Activated CD8-positive, alpha-beta memory T cell treated with anti-CD3 and anti-CD28 coated beads for 4 hours (primary cell): ENCODE measurements around the gene PFN3.

Experiments
- DNase-seq, 2 donors: peaks; one replicate each; pipeline ENCODE4 v3.0.0-alpha.2; 2020; ENCODE audit warnings: low read depth in 2 of 2

Gene PFN3

DNA sequence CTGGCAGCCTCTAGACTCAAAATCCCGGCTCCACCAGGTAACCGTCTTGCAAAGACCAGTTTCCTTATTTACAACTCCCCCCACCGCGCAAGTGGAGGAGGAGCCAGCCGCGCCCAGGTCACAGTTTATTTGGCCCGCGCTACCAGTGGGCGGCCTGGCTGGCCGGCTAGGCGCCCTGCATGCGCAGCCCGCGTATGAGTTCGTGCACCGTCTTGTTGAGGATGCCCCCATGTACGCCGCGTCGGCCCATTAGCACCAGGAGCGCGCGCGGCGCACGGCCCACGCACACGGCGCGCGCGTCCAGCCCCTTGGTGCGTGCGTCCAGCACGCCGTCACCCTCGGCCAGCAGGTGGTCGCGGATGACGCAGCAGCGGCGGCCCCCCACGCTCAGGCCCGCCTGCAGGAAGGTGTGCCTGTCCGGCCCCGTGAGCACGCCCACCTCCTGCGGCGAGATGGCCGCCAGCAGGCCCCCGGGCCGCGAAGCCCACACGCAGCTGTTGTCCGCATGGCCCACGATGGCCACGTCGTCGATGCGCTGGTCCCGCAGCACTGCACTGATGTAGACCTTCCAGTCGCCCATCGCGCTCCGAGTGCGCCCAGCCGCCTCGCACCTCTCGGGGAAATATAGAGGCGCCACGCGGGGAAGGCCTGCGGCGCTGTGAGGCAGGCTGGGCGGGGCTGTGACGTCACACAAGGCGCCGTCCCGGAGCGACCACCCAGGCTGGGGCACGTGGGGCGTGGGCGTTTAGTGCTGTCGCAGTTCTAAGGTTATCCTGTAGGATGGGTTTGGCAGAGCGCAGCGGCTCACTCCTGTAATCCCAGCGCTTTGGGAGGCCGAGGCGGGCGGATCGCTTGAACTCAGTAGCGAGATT lies at the start of gene PFN3:
PFN3 (minus strand) TSS at position 665 of the 872 bp plus-strand sequence; CDS start at position 580, 85 bp downstream.
- DNase-seq: no peak

DNA sequence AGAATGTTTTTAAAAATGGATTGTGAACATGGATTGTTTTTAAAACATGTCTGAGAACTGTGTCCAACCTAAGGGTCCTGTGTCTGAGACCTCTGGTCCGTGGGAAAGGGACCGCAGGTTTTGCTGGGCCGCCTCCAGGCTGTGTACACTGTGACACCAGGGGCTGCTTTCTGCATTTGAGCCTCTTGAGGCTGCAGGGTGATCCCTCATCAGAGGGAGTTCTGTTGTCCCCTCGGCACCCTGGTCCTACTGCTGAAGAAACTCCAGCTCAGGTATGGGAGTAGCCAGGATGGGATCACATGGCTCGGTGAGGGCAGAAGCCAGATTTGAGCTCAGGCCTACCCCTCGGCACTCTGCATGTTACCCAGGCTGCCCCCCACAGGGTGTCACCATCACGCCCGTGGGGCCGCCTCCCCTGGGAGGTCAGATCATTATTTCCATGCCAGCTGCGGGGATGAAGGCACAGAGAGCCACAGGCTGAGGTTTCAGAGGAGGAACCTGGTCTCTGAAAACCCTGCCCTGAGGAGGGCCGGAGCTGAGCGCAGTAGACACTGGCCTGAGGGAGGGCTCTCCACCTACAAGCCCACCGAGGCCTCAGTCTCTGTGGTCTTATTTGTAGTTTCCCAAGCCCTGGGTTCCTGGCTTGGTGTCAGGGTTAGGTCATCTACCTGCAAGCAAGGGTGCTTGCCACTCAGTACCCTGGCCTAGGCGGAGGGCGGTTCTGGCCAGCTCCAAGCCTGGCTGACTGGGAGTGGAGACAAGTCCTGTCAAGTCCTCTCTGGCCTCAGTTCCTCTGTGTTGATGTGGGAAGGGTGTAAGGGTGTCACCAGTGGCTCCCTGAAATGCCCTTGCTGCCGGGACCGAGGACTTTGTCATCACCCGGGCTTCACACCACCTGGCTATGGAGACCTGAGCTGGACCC lies 48.9 kb upstream of the PFN3 start:
- DNase-seq: no peak

DNA sequence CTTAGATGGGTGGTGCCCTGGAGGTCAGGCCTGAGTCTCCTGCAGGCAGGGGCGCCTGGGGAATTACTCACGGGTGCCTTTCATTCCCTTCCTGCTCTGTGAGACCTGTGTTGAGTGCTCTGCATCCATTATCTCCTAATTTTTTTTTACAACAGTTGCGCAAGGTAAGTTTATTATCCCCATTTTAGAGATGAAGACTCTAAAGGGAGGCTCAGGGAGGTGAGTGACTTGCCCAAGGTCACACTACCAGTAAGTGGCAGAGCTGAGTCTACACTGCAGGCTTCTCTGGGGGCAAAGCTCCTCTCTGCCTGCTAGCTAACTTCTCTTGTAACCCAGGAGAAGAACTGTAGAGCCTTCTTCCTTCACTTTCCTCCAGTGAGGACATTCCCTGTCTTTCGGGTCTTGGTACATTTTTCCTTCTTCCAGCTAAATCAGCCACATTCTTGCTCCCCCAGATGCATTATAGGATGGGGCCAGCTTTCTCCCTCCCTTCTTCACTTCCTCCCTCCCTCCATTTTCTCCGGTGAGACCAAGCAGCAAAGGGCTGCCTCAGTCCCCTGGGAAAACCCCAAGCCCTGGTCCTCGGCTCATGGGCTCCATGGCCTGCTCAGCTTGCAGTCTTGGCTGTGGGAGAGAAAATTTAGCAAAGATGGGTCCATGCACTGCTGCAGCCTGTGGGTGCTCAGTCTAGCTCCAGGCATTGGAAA lies 47.9 kb upstream of the PFN3 start:
- no peak for DNase-seq

GRCh38 chr5:177447611-177448243 lies 47.3 kb upstream of the PFN3 start:
- no peak for DNase-seq

- peak; percentile 31 to 45 for DNase-seq
Measured at GRCh38 chr5:177447066-177447610, 46.7 kb upstream of the PFN3 start.

DNA sequence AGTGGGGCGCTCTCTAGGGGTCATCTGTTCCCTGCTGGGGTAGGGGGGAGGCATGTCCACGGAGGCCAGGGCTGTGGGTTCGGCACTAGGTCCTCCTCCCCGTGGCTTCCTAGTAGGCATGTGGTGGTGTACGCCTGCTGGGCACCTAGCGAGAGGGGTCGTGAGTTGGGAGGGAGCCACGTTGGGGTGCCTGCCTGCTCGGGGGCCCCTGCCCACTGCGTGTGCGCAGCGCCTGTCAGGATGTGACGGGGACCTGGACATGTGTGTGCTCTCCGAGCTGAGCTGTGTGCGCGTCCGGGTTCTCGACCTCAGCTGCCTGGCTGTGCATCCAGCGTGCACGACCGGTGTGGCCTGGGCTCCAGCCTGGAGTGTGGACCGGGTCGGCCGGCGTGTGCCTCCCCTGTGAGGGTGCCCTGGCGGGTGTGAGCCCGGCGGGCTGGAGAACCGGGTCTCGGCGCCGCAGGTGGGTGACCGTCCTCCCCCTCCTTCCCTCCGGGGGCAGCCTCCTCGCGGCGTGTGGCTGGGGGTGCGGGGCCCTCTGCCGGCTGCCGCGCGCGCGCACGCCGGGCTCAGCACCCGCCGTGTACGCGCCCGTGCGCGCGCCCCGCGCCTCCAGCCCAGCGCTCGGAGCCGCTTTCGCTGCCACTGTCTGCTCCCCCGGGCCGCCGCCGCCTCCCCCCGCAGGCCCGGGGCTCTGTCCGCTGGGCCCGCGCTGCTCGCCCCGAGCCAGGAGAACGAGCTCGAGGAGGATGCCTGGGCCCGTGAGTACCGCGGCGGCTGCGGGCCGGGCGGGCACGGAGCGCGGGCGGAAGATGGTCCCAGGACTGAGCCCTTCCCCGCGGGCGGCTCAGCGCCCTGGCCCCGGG lies 46.0 kb upstream of the PFN3 start, which contains the start of gene PRR7:
PRR7 (plus strand) TSS at position 615 of the 866 bp plus-strand sequence. CDS start 8,254 bp downstream, outside the sequence.
- DNase-seq: peak; percentile 50 to 51

DNA sequence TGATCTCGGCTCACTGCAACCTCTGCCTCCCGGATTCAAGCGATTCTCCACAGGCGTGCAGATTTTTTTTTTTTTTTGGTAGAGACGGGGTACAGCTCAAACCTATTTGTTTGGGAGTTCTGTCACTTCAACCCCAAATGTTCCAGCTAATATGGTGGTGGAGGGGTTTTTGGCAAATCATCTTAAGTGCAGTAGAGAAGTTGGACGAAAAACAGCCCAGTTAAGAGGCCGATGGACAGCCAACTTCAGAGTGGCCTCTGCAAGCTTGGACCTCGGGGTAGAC lies 45.4 kb upstream of the PFN3 start:
- DNase-seq: no peak

DNA sequence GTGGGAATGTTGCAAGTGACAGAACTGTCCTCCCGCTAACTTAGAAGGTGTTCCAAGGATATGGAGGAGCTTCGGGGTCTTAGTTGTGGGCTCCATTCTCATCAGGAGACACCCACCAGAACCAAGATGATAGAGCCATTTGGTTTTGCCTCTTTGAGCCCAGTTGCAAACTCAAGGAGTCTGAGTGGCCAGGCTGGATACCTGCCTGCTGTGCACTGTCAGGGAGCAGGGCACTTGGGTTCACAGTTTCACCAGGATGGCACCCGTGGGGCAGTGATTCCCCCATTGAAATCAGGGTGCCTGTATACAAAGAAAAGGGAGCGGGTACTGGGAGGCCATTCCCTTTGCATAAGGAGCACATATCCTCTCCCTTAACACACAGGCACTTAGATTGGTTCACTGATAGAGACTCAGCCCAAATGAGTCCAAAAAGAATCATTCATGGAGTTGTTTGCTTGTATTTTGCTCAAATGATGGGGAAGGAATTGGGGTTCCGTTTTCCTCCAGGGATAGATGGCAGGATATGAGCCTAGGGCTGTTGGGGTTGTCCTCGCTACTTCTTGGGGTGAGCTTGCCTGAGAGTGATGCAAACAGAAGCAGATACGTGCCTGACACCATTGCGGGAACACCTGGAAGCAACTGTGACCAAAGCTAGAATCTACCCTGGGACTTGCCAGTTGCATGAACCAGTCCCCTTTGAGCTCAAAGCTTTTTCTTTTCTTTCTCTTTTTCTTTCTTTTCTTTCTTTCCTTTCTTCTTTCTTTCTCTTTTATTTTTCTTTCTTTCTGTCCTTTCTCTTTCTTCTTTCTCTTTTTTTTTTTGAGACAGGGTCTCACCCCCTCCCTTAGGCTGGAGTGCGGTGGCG lies 44.8 kb upstream of the PFN3 start:
- DNase-seq: no peak

DNA sequence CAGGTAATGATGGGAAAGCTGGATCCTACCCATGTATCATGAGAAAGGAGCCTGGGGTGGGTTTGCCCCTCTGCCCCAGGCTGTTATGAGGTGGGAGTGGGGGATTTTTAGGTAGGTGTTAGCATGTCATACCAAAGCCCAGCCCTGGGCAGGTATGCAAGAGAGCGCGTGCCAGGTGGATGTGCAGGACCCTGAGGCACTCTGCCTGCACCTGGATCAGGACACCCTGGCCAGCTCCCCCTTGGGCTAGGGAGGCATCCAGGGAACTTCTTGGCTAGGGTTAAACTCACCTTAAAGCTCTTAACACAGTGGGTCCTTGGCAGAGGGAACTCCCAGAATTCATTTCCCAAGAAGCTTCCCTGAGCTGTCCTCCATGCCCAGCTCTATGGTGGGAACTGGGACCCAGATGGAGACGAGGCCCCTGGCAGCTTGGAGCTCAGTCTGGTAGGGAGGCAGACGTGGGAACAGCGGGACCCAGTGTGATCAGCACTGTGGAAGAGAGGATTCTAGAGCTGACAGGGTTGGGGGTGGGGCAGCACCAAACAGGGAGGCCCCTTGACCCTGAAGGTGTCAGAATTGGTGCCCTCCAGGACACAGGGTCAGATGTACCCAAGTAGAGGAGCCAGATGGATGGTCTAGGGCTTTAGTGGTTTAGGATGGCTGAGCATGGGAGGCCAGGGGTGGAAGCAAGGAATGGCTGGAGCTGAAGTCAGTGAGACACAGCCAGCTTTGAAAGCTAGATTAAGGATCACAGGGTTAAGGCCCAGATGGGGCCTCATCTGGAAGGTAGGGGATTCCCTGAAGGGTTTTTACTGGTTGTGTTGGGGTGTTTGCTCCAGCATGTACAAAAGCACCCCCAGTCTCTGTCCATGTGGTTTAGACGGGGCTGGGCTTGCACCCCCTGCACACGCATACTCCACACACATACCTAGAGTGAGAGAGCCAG lies 43.9 kb upstream of the PFN3 start:
- DNase-seq: no peak

- DNase-seq: no peak
Measured at GRCh38 chr5:177443144-177443983, 42.9 kb upstream of the PFN3 start.

DNA sequence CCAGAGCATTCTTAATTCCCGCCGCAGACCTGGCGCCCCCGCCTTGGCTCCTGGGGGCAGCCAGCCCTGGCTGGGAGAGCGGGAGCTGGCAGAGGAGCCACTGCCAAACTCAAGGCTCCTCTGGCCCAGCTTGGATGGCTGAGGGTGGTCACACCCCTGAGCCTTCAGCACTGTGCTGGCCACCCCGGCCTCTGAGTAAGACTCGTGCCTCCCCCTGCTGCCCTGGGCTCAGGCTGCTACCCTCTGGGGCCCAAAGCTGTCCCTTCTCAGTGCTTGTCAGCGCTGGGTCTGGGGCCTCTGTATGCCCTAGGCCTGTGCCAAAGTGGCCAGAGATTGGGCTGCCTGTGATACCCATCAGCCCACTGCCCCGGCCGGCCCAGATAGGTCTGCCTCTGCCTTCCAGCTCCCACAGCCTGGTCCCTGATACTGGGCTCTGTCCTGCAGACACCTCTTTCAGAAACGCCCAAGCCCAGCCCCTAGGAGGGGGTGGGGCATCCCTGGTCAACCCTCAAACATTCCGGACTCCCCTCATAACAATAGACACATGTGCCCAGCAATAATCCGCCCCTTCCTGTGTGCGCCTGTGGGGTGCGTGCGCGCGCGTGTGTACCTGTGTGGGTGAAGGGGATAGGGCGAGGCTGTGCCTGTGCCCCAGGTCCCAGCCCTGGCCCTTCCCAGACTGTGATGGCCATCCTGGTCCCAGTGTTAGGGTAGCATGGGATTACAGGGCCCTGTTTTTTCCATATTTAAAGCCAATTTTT lies 41.8 kb upstream of the PFN3 start:
- no peak for DNase-seq

- no peak for DNase-seq
Measured at GRCh38 chr5:177440990-177441780, 40.7 kb upstream of the PFN3 start.

DNA sequence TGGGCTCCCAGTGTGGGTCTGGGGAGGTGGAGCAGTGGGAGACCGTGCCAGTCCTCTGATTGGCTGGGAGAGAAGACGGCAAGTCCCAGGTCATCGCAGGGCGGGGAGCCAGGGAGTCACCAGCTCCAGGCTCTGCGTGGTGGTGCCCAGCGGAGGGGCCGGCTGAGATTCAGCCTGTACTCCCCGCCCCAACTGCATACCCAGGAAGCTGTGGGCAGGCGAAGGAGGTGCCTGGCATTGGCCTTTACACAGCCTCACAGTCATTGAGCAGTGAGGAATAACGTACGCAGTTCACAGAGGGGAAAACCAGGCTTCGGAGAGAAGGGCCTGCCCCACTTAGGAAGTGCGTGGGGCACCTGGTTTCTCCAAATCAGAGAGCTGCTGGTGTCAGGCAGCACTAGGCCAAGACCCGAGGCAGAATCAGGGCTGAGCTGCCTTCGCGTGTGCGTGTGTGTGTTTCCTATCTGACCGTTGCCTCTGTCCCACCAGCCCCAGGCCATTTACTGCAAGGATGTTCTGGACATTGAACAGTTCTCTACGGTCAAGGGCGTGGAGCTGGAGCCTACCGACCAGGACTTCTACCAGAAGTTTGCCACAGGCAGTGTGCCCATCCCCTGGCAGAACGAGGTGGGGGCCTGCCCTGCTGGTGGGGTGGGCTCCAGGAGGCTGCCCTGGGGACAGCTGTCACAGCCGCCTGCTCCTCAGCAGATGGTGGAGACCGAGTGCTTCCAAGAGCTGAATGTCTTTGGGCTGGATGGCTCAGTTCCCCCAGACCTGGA lies 39.9 kb upstream of the PFN3 start:
- no peak for DNase-seq

- DNase-seq: no peak
Measured at GRCh38 chr5:177439518-177440053, 39.1 kb upstream of the PFN3 start.

DNA sequence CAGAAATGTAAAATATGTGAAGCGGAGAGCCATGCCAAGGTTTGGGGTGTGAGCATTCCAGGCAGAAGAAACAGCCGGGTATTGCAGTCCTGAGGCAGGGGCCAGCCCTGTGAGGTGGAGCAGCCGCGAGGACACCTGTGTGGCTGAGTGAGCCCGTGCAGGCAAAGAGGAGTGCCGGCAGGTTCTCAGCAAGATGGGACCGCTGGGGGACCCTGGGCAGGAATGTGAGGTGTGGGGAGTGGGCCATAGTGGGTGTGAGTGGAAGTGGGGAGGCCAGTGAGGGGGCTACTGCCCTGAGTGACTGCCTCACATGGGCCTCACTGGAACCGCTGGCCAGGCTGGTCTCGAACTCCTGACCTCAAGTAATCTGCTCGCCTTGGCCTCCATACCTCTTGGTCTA lies 38.0 kb upstream of the PFN3 start:
- DNase-seq: no peak
